Activated CD8-positive, alpha-beta memory T cell treated with anti-CD3 and anti-CD28 coated beads for 24 hours (primary cell): ENCODE results near the gene GAB2.

Experiments
- DNase-seq: peaks from one replicate; pipeline ENCODE4 v3.0.0-alpha.2; 2020

GAB2 gene

DNA sequence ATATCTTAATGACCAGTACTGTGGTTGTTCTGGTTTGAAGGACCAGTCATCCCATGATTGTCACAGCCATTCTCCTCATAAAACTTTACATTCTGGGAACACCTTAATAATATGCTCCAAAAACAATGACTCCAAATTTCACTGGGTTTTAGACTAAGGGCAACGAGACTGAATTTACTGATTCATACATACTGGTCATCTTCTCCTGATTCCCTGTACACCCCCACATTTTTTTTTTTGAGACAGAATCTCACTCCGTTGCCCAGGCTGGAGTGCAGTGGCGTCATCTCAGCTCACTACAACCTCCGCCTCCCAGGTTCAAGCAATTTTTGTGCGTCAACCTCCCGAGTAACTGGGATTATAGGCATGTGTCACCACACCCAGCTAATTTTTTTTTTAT lies 78.9 kb downstream of the GAB2 start:
- no peak for DNase-seq

DNA sequence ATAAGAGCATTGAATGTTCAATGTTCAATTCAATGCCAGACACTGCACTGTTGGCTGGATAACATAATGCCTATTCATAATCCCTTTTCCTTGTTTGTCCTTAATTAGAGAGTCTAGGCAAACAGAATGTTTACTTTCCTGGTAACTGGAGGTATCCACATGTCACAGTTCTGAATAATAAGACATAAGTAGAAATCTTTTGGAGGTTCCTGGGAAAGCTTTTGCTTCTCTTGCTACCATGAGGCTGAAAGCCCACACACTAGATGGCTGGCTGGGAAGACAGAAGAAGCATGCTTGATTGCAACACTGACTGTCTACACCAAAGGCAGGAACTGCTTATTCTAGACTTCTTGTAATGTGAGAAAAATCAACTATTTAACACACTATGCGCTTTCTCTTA lies 79.5 kb downstream of the GAB2 start:
- no peak for DNase-seq

DNA sequence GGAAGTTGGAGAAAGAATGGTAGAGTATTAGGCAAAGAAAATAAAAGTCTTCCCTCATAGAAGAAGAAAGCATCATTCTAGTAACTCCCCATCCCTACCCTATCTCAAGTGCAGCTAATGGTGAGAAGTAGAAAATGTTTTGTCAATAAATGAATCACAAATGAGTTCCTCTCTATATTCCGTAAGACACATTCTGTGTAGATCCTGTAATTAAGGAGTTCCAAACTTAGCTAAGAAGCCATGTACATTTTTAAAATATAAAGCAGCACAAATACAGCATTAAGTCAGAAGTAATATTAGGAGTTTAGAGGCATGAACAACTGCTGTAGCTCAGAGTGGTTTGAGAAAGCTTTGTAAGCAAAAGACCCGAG lies 80.1 kb downstream of the GAB2 start:
- DNase-seq = no peak

DNA sequence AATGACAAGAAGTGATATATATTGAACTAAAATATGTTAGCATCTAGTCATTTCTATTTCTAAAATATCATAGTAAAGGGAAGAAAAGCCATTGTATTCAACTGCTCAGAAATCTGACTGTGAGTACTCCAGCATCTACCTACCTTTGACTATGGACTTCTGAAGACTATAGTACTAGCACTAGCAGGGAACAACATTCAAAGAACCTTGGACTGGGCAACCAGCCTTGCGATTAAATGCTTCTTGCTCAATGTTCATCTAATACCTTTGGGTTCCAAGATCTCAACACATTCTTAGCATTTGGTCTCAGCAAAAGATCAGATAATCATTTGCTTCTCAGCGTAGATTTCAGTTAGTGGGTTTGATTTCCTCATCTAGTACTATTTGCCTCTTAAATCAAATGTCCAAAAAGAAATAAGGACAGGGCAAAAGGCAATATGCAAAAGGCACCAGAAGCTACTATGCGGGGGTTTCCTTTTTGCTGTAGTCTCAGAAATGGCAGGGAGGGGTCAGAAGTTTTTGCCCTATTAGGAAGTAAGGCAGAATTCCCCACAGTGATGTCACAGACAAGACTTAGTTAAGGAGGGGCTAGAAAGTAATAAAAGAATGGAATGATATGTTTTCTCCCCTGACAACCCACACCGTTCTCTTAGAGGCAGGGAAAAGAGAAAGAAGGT lies 80.6 kb downstream of the GAB2 start:
- DNase-seq = no peak

DNA sequence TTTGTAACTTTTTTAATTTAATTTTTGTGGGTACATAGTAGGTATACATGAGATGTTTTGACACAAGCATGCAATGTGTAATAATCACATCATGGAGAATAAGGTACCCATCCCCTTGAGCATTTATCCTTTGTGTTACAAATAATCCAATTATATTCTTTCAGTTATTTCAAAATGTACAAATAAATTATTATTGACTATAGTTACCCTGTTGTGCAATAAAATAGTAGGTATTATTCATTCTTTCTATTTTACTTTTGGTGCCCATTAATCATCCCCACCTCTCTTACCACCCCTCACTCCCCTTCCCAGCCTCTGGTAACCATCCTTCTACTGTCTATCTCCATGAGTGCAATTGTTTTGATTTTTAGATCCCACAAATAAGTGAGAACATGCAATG lies 83.5 kb downstream of the GAB2 start:
- DNase-seq = no peak

DNA sequence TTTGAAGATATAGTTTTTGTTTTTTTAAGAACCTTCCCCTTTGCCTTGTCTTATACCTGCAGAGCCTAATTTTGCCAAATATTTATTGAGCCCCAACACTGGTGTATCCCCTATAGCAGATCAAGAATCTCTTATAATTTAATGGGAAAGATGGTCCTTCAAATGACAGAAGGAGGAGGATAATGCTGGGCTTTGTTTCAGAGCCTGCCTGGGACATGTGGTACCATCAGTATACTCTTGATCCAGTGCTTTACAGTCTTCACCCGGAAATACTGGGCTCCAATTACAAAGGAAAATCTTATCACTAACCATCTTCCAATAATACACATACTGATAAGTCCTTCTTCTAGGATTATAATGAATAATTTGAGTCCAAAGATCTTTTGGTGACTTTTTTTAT lies 84.7 kb downstream of the GAB2 start:
- no peak for DNase-seq

DNA sequence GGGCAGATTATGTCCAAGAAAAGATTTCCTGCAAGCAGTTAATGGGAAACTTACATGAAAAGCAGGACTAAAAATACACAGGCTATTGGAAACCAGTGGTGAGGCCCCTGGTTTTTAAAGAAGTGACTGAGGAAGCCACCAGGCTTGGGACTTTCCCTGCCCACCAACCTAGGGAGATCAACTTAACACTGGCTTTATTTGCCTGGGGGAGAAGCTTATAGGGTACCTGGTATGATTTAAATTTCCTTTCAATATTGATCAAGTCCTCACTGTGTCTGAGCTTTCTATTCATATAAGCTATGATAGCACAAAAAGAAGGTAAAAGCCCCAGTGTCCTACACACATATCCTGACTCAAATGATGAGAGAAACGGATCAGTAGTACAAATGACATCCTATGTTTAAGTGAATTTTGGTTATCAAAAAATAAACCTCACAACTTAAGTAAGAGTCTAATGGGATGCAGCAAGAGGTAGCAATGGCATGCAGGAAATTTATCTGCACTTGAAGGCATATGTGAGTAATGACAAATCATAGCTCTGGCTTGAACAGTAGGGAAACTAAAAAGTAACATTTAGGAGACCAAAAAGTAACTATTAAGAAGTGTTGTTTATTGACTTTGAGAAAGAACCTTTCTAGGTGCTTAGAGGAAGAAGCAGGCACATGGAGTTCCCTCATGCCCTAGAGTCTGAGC lies 85.3 kb downstream of the GAB2 start:
- DNase-seq = no peak

DNA sequence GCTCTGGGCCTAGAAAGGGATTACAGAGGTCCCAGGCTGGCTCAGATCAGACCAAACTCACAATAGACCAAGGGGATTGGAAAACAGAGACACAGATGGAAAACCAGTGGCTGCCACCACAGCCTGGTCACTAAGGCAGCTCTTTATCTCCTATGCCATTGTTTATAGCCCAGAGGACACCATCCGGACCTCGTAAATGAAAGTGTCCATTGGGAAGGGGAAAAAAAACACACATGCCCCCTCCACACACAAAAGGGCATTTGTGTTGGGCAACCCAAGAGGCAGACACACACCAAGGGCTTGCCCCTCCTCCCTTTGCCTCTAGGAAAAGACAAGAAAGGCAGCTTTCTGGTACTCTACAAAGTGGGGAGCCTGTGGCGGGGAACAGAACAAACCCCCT lies 85.9 kb downstream of the GAB2 start:
- DNase-seq = no peak

DNA sequence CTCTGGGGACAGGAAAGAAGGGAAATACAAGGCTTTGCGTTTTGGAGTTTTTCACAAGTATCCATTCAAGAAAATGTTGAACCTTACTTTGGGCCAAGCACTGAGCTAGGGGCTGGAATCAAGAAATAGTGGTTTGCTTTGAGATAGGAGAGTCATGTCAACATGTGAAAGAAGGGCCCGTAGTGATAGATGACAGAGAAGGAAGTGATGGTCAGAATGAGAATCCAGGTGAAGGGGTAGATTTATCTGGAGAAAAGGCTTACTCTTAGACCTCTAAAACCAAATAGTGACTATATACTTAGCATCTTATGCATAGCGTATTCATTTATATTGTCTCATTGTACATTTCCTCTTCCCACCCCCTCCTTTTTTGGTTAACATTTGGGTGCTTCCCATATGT lies 87.3 kb downstream of the GAB2 start:
- no peak for DNase-seq

DNA sequence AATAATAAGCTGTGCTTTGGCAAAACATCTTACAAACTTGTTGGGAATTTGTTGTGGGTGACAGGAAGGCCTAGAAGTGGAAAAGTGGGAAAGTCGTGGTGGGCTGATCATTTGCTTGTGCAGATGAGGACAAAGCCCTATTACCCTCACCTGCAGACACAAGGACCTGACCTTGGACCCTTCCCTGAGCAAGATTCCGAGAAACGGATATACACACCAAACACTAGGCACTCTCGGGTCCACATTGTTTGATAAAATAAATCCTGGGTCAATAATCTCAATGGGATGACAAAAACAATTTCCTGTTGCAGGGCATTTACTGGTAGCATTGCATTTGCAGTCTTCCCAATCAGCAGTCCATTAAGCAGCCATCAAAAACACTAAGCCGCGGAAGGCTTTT lies 89.7 kb downstream of the GAB2 start:
- DNase-seq = no peak

DNA sequence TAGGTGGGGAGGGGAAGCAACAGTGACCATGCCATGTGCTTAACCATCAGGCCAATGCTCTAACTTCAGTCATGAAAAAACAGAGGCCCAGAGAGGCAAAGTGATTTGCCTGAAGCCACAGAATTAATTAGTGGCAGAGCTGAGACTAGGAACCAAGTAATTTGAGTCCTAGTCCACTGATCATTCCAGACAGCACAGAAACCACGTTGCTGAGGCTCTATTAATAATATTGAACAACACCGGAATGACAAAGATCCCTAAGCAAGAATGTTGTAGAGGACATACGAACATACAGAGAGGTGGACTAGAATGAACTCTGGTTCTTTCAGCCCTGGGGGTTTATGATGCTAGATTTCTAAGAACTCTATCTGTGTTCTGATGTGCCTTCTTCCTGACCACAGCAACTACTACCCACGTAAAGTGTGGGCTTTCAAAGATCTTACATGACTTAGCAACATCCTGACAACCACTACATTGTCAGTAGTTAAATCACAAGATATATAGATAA lies 92.3 kb downstream of the GAB2 start:
- no peak for DNase-seq

DNA sequence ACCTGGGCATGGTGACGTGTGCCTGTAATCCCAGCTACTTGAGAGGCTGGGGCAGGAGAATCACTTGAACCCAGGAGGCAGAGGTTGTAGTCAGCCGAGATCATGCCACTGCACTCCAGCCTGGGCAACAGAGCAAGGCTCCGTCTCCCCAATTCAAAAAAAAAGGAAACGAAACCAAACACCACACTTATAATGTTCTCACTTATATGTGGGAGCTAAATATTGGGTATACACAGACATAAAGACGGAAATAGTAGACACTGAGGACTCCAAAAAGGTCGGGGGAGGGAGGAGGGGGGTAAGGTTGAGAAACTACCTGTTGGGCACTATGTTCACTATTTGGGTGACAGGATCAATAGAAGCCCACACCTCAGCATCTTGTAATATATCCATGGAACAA lies 94.3 kb downstream of the GAB2 start:
- no peak for DNase-seq

DNA sequence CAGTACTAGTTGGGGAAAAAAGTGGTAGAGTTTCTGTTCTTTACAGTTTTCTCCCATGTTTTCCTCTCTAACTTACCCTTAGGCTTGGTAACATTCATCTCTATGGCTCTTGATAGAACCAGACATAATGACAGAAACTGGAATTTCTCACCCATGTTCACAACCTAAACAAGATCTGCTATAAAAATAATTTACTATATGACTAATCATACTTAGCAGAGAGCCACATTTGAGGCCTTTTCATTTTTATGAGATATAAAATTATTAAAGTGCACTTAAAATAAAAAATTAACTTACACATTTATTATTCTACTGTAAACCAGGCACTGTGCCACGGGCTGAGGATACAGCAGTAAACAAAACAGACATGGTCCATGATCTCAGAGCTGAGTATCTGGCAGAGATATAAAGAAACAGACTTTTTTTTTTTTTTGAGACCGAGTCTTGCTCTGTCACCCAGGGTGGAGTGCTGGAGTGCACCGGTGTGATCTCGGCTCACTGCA lies 98.1 kb downstream of the GAB2 start:
- DNase-seq = no peak

DNA sequence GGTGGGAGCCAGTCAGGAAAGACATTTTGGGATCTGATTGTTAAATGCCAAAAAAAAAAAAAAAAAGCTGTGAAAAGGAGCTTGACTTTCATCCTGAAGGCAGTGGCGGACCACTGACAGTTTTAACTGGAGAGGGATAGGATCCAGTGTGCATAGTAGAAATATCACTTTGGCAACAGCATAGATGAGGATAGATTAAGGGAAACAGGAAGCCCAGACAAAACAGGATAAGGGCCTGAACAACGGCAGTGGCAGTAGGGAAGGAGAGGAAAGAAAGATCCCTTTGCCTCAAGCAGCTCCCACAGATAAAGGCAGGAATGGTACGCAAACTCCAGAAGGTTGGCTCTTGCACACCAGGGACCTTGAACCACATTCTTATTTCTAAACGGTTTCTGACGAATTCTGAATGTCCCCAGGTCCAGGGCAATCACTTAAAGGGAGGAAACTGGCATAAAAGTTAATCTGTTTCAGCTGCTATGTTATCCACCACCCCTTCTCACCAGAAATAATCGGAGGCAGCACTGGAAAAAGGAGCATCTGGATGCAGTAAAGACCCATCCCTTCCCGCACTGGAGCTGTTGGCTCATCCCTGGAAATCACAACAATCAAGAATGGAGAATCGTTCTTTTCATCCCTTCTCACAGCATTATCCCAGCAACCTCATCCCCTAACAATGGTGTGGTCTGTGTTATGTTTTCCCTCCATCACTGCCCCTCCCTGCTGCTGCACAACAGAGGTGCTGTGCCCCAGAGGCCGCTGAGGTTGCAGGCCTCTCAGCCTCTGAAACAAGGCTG lies 99.1 kb downstream of the GAB2 start:
- DNase-seq = no peak

DNA sequence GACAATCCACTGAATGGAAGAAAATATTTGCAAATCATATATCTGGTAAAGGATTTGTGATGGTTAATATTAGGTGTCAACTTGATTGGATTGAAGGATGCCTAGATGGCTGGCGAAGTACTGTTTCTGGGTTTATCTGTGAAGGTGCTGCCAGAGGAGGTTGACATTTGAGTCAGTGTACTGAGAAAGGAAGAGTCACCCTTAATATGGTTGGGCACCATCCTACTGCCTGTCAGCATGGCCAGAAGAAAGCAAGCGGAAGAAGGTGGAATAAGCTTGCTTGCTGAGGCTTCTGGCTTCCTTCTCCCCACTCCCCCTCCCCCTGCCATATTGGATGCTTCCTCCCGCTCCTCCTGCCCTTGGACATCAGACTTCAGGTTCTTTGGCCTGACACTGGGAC lies 101.9 kb downstream of the GAB2 start:
- DNase-seq = no peak

DNA sequence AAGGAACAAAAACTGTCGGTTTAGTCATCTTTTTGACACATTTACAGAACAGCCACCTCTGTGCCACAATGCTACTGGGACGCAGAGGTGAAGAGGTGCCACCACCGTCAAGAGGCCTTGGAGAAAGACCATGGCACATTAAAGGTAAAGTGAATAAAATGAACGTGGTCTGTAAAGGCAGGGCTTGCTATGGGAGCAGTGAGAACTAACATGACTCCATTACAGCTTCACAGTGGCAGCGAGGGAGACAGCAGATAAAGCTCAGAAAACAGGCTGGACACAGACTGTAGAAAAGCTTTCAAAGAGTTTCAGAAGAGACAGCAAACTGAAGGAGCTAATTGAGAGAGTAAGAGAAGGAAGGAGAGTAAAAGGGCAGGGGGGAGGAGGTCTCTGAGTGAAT lies 102.9 kb downstream of the GAB2 start:
- no peak for DNase-seq

DNA sequence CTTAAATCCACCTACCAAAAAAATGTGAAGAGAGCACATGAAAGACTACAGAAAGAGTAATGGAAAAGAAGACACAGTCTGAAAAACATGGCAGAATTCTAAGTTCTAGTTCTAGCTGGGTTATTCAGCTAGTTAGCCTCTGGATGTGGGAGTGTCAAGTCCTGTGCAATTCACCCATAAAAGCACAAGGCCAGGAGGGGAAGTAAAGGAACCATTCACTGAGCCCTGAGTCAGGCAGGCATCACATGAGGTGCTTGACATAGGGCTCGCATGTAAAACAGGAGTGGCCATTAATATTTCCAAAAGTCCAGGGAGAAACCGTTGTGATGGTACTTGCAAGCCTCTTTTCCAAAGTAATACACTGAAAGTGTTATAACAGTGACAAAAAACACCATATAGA lies 103.7 kb downstream of the GAB2 start:
- no peak for DNase-seq

DNA sequence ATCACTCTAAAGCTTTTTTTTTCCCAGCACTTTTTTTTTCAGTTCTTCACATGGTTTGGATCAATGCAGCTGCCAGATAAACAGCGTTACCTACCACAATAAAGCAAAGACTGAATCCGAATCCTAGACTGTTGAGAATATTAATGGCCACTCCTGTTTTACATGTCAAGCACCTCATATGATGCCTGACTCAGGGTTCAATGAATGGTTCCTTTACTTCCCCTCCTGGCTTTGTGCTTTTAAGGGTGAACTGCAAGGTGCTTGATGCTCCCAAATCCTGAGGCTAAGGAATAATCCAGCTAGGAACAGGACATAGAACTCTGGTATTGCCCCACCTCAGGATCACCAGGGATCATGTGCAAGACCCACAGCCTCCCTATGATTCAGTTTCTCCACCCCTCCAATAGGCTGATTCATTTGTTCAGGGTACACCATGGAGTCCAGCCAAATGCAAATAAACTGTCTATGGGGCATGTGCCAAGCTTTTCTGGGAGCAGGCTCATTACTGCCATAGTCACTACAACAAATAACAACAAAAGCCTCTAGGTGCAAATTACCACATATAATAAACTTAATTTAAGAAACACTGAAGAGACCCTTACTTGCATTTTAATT lies 104.3 kb downstream of the GAB2 start:
- no peak for DNase-seq

DNA sequence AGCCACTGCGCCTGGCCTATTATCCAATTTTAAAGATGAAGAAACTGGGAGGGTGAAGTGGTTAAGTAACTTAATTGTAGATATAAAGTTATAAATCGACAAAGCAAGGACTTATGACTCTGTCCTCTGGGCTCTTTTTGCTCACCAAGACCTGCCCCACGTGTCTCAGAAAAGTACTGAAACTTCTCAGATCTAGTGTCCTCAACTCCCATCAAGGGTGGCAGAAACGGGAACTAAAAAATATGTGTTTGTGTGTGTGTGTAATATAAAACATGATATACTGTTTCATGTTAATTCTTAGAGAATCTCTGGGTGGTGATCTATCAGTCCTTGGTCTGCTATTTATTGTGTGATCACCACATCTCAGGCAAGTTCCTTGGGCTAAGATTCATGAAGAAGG lies 104.9 kb downstream of the GAB2 start:
- DNase-seq = no peak

DNA sequence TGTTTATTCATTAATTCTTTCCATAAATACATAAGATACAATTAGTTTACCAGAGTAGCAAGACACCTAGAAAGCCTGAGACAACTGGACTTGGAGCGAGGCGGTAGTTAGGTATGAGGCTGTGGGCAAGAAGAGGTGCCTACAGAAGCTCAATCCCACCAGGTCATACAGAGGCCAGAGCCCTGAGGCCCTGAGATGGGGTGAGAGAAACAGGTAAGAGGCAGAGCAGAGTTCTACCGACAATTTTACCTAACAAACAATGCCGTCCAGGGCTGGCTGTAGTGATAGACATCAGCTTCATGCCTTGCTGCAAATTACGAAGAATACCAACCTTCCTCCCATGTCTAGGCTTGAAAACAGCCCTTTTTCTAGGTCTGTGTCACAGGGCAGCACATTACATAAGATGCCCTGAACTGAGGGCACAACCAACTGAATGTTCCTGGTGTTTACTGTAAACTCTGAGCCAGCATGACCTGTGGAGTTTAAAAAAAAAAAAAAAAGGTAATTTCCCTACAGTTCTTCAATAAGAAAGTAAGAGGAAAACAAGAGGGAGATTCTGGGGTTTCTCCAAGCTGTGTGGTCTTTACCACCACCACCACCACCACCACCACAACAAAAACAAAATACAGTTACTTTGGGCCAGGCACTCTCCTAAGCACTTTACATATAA lies 105.8 kb downstream of the GAB2 start:
- DNase-seq = no peak

DNA sequence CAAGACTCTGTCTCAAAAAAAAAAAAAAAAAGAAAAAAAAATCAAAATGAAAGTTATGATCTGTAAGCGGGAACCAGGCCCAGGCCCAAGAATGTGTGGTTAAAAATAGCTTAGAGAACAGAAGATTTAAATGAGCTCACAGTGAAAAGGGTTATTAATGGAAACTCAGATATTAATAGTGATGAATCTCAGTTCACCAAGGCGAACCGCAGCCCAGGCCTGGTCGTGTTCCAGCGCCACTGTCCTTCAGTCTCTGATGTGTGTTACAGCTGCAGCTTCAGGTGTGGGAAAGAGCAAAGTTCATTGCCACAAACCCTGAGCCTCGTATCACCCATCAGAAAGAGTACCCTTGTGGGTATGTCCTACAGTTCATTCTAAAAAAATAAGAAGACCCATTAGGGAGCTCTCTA lies 107.1 kb downstream of the GAB2 start:
- DNase-seq = no peak

DNA sequence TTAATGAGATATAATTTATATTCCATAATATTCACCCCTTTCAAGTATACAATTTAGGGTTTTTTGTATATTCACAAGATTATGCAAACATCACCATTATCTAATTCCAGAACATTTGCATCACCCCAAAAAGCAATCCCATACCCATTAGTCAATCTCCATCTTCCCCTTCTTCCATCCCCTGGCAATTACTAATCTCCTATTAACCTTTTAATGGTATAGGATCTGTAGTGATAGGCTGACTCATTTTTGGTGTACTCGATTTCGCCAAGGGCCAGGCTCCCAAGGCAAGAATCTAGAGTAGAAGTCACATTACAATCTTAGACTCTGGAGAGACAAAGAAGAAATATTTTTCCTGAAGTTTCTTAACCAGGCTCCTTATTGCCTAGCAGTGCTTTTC lies 113.4 kb downstream of the GAB2 start:
- DNase-seq = no peak
